Calu3 (cell line): ENCODE data around the gene DOCK10. TPM values are rescaled to one million over a fixed set of nuclear protein-coding genes. Genes with fewer than 3 reads are reported as not detected.

Source experiments
- BruUV-seq: library from RNA; stranded (reverse); fragments of 400-500 nt; replicated peaks from 2 replicates; lab custom pipeline; 2021; lab: Mats Ljungman, UMichigan
- CTCF ChIA-PET: fragments of 300-600 bp; sonication (Branson Sonifier 250); formaldehyde crosslinking; loops from one replicate; lab custom pipeline; 2022; ENCODE audit warnings: antibody characterized with exemption; lab: Charles Lee
- DNase-seq: peaks from one replicate; pipeline ENCODE4 v3.0.0; 2022
- H3K27ac Mint-ChIP-seq: one replicate; pipeline ENCODE4 v1.8.0; 2022; ENCODE audit warnings: mixed read lengths; ENCODE audit not compliant: unreplicated experiment
- H3K27me3 Mint-ChIP-seq: one replicate; pipeline ENCODE4 v1.8.0; 2022; ENCODE audit warnings: mixed read lengths; ENCODE audit not compliant: unreplicated experiment
- H3K36me3 Mint-ChIP-seq: one replicate; pipeline ENCODE4 v1.8.0; 2022; ENCODE audit warnings: mild to moderate bottlenecking, moderate library complexity, mixed read lengths; ENCODE audit not compliant: insufficient read depth, unreplicated experiment
- H3K4me1 Mint-ChIP-seq: one replicate; pipeline ENCODE4 v1.8.0; 2022; ENCODE audit warnings: mild to moderate bottlenecking, low read depth, mixed read lengths; ENCODE audit not compliant: unreplicated experiment
- H3K4me3 Mint-ChIP-seq: one replicate; pipeline ENCODE4 v1.8.0; 2022; ENCODE audit warnings: mild to moderate bottlenecking, low read depth, moderate library complexity, mixed read lengths; ENCODE audit not compliant: unreplicated experiment
- H3K9me3 Mint-ChIP-seq: one replicate; pipeline ENCODE4 v1.8.0; 2022; ENCODE audit warnings: low read depth, mixed read lengths; ENCODE audit not compliant: unreplicated experiment
- intact Hi-C: fragments of 100-400 bp; cut with micrococcal nuclease; formaldehyde crosslinking; loops from one replicate; pipeline ENCODE4 v1.10.0; 2022; ENCODE audit not compliant: unreplicated experiment
- total RNA-seq: library from RNA; stranded (reverse); gene quantifications from 2 replicates; pipeline ENCODE4 v1.2.3, GENCODE V29; 2022
- TF ChIP-seq, protein P1 (sequence below): fragments of 200-600 bp; IDR thresholded peaks from one replicate; pipeline ENCODE4 v1.8.0; 2022; ENCODE audit warnings: antibody characterized with exemption; ENCODE audit not compliant: unreplicated experiment

DOCK10 gene
- total RNA-seq, 1 experiment from 2014 or later = 11.9 TPM

- no peak overlapping the region for H3K4me3 Mint-ChIP-seq
- TF ChIP-seq, protein P1, sequence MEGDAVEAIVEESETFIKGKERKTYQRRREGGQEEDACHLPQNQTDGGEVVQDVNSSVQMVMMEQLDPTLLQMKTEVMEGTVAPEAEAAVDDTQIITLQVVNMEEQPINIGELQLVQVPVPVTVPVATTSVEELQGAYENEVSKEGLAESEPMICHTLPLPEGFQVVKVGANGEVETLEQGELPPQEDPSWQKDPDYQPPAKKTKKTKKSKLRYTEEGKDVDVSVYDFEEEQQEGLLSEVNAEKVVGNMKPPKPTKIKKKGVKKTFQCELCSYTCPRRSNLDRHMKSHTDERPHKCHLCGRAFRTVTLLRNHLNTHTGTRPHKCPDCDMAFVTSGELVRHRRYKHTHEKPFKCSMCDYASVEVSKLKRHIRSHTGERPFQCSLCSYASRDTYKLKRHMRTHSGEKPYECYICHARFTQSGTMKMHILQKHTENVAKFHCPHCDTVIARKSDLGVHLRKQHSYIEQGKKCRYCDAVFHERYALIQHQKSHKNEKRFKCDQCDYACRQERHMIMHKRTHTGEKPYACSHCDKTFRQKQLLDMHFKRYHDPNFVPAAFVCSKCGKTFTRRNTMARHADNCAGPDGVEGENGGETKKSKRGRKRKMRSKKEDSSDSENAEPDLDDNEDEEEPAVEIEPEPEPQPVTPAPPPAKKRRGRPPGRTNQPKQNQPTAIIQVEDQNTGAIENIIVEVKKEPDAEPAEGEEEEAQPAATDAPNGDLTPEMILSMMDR = no peak
- H3K9me3 Mint-ChIP-seq = no peaks in the 10 kb centered on the region
- H3K4me1 Mint-ChIP-seq = peaks cover 17% of the 10 kb centered on the region
- DNase-seq = no peak
- no TSS peak for BruUV-seq
- H3K27ac Mint-ChIP-seq = no peak overlapping the region
- peaks cover 20% of the 10 kb centered on the region for H3K36me3 Mint-ChIP-seq
- H3K27me3 Mint-ChIP-seq = peaks cover 7% of the 10 kb centered on the region
- CTCF ChIA-PET = no interaction called here
- intact Hi-C loops = no loop called here
Measured at GRCh38 chr2:225038231-225038523, 4.1 kb downstream of the DOCK10 start.

DNA sequence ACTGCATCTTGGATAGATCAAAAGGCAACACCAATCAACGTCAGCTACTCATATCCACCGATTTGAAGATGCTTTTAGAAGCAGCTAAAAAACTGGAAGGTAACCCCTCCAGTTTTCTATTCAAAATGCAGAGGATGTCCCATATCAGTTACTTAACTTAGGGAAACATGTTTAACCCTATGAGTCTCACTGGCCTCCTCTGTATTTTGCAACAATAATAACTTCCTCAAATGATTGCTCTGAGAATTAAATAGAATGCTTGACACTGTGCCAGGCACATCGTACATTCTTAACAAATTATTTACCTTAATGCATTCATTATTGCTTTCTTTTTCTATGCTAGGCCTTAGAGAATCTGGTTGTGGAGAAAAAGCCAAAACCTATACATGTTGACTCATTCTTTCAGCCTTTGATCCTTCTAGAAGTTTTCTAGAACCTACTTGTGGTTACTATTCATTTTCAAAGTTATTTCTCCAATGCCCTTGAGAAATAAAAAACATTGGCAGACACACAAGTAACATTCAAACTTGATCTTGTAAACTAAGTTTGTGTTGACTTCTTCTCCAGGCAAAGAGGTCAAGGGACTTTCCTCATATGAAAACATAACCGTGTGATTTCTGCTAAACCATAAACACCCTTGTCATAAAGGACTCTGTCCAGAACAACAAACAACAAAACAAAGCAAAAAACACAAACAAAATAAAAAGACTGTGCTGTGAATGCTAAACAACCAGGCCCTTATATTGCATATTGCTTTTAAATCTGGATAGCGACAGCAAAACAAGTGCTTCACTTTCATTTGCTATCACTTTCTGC is 4.6 kb downstream of the DOCK10 start:
- BruUV-seq = no TSS peak
- Mint-ChIP-seq H3K4me3 (no peak overlapping the region), H3K27ac (no peak overlapping the region), H3K27me3 (peaks cover 2% of the 10 kb centered on the region), H3K36me3 (peaks cover 16% of the 10 kb centered on the region), H3K9me3 (no peaks in the 10 kb centered on the region), H3K4me1 (peaks cover 17% of the 10 kb centered on the region)
- intact Hi-C loops = no loop called here
- TF ChIP-seq, protein P1 = no peak
- DNase-seq = no peak
- CTCF ChIA-PET = no interaction called here

DNA sequence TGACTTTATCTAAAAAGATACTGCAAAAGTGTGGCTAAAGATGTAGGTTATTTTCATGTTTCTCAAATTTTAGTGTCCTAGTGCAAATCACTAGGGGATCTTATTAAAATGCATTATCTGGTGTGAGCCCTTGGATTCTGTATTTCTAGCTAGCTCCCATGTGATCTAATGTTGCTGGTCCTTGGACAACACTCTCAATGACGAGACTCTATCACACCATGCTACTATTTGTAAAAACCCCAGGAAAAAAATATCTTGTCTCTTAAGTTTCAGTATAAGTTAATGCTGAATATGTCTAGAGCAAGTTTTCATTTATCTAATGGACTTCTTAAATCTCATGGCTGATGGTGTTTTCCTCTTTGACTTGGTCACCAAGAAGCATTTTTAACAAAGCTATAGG is 5.8 kb downstream of the DOCK10 start:
- no peaks in the 10 kb centered on the region for H3K9me3 Mint-ChIP-seq
- CTCF ChIA-PET = no interaction called here
- no TSS peak for BruUV-seq
- TF ChIP-seq, protein P1 = no peak
- intact Hi-C loops = no loop called here
- H3K4me1 Mint-ChIP-seq = peaks cover 17% of the 10 kb centered on the region
- no peak overlapping the region for H3K27ac Mint-ChIP-seq
- H3K36me3 Mint-ChIP-seq = peaks cover 5% of the 10 kb centered on the region
- no peaks in the 10 kb centered on the region for H3K27me3 Mint-ChIP-seq
- no peak for DNase-seq
- H3K4me3 Mint-ChIP-seq = no peak overlapping the region

- Mint-ChIP-seq H3K9me3 (no peaks in the 10 kb centered on the region), H3K27me3 (no peaks in the 10 kb centered on the region), H3K36me3 (no peaks in the 10 kb centered on the region), H3K27ac (no peak overlapping the region), H3K4me1 (no peaks in the 10 kb centered on the region), H3K4me3 (no peak overlapping the region)
- BruUV-seq = no TSS peak
- TF ChIP-seq, protein P1 = no peak
- intact Hi-C loops = no loop called here
- CTCF ChIA-PET = no interaction called here
- no peak for DNase-seq
Measured at GRCh38 chr2:225033440-225034318, 8.6 kb downstream of the DOCK10 start.
